Heart left ventricle (tissue), 16 donors: ENCODE results near the gene CRYBG1. TPM values are rescaled to one million over a fixed set of nuclear protein-coding genes. Genes with fewer than 3 reads are reported as not detected.
"Not testable (repeated sequence)": the region's sequence is repeated elsewhere in the genome, so short reads cannot be mapped to it uniquely, and the experiment has no call there.

ENCODE experiments used
- ATAC-seq, 4 donors: fragments of 200-7000 bp; cut with Tn5 transposase; one replicate each; pipeline ENCODE4 v1.9.1; 2020 to 2022; ENCODE audit warnings: moderate library complexity in 4 of 4, mild to moderate bottlenecking in 3 of 4, moderate number of reproducible peaks in 1 of 4
- DNase-seq, 5 donors: peaks; one replicate each; pipeline ENCODE4 v3.0.0-alpha.2; 2020
- H3K27ac ChIP-seq, 12 donors: fragments of 200-600 bp; sonication (generic) in 4 of 12; one replicate each; pipeline versions ENCODE4 v1.5.0 to v1.8.0; 2016 to 2022; ENCODE audit warnings: mild to moderate bottlenecking in 2 of 12
- H3K27me3 ChIP-seq, 9 donors: fragments of 200-600 bp; sonication (generic) in 2 of 9; one replicate each; pipeline versions ENCODE4 v1.5.1 to v1.8.0; 2016 to 2022; ENCODE audit warnings: mild to moderate bottlenecking in 3 of 9
- H3K36me3 ChIP-seq, 9 donors: fragments of 200-600 bp; sonication (generic) in 2 of 9; one replicate each; pipeline versions ENCODE4 v1.5.0 to v1.8.0; 2018 to 2022; ENCODE audit warnings: mild to moderate bottlenecking in 2 of 9
- H3K4me1 ChIP-seq, 12 donors: fragments of 200-600 bp; sonication (generic) in 4 of 12; one replicate each; pipeline versions ENCODE4 v1.5.0 to v1.8.0; 2016 to 2022; ENCODE audit warnings: mild to moderate bottlenecking in 3 of 12
- H3K4me3 ChIP-seq, 12 donors: fragments of 200-600 bp; sonication (generic) in 4 of 12; one replicate each; pipeline versions ENCODE4 v1.5.0 to v1.8.0; 2017 to 2022; ENCODE audit warnings: mild to moderate bottlenecking in 9 of 12, moderate library complexity in 4 of 12
- H3K9me3 ChIP-seq, 12 donors: fragments of 200-600 bp; sonication (generic) in 4 of 12; one replicate each; pipeline versions ENCODE4 v1.5.0 to v1.8.0; 2016 to 2022; ENCODE audit warnings: mild to moderate bottlenecking in 1 of 12
- CTCF ChIP-seq, 12 donors: fragments of 200-600 bp; sonication (generic) in 4 of 12; IDR thresholded peaks; one replicate each; pipeline versions ENCODE4 v1.5.0 to v1.8.0; 2018 to 2022; ENCODE audit warnings: antibody characterized with exemption in 12 of 12, mild to moderate bottlenecking in 5 of 12
- POLR2A ChIP-seq, 2 donors: fragments of 450-650 bp; IDR thresholded peaks; one replicate each; pipeline ENCODE4 v1.6.1; 2017; ENCODE audit warnings: antibody characterized with exemption in 2 of 2, mild to moderate bottlenecking in 2 of 2, moderate library complexity in 2 of 2
- whole genome bisulfite sequencing, 4 donors: extraction: QIAGEN DNeasy Blood & Tissue Kit in 2 of 4; methylation state at CpG; one replicate each; pipeline versions ENCODE4 v1.1.5 to v1.1.7; 2013 to 2018; 5-methylcytosine and 5-hydroxymethylcytosine counted together
- intact Hi-C, 10 donors: fragments of 100-400 bp; cut with DNase I; formaldehyde crosslinking; loops; one replicate each; pipeline versions ENCODE4 v1.11.1 to v1.14.2; 2022
- polyA plus RNA-seq, 2 donors: library from polyadenylated mRNA; stranded (reverse); fragments of 200-250 nt; gene quantifications; one replicate each; pipeline ENCODE4 v1.2.3, GENCODE V29; 2013
- total RNA-seq, 9 donors: library from RNA; depleted of rRNA in 2 of 9; stranded (reverse); fragments of >200 nt in 2 of 9; fragmentation: NEBNext Ultra II Directional in 3 of 9; extraction: Animal tissue kit (Norgen Biotek cat#: 25700) in 3 of 9; gene quantifications; one replicate each; pipeline versions ENCODE4 v1.1.0 to v1.2.4, GENCODE V29; 2016 to 2023
- donor health status: ischemic (EF 13 %, LVEDD 7.1; RV severe dilation, severe dysfunction).
- donor health status: healthy with polysubstance abuse.
- donor health status: DM: no; HTN: yes; CAD: no.
- donor health status: DM: no; HTN: no; CAD: no.
- donor health status: ischemic (EF 25% LVEDD 6.9; RV normal size, moderate dysfunction).
- donor health status: ischemic (EF 25% LVEDD 5.7; RV mildly dilated, moderate dysfunction).
- donor health status: healthy.
- donor health status: DM: yes; HTN: yes; CAD: no.
- donor health status: ischemic (EF 35%, LVEDD 5.7; RV mildly dilated, moderate dysfunction).
- donor health status: nonischemic (EF 11% LVEDD 7.7; RV severe dilation, severe dysfunction).
- donor health status: DM: yes; HTN: yes; CAD: no.
- donor health status: PGD.
- donor health status: ischemic (EF 29% LVEDD 5.4; RV normal size, mild dysfunction).
- donor health status: nonischemic (EF 23%, LVEDD 6.1; RV moderate dilation, normal function).

Gene CRYBG1
- total and polyA plus RNA-seq, 11 donors, result 0.42 to 17.7 (median 1.5) TPM

GRCh38 chr6:106513808-106514582 lies 153.5 kb downstream of the CRYBG1 start:
- Histone ChIP-seq H3K9me3 (no peaks in the 10 kb centered on the region), H3K4me1 (peaks cover 0 to 88% (median 25%) of the 10 kb centered on the region in 12 donors), H3K4me3 (peak overlapping the region in 5 of 12 donors; percentile 70 to 92 (median 78)), H3K27me3 (peaks cover 0 to 34% (median 25%) of the 10 kb centered on the region in 9 donors), H3K36me3 (no peaks in the 10 kb centered on the region), H3K27ac (peak overlapping the region in 2 of 12 donors; percentile 82 to 96)
- TF ChIP-seq POLR2A (IDR thresholded peaks at IDR 0.05) (no peak), CTCF (IDR thresholded peaks at IDR 0.05) (no peak)
- ATAC-seq, result no peak
- 68 to 71% (median 69%) methylated on average over 3 of the region's 3 CpGs for WGBS, 4 donors
- DNase-seq, result no peak
- intact Hi-C loops, result loop anchor here in 1 of 10 donors (5.0 kb wide), 1 partner anchor 43 kb away; no protein-coding TSS in a partner anchor

- H3K27me3 ChIP-seq, result peaks cover 0 to 29% (median 20%) of the 10 kb centered on the region in 9 donors
- WGBS, 4 donors, result 82 to 88% (median 86%) methylated on average over 2 of the region's 2 CpGs
- peak overlapping the region in 1 of 12 donors; percentile 92 for H3K4me3 ChIP-seq
- intact Hi-C loops, result loop anchor here in 1 of 10 donors (5.0 kb wide), 1 partner anchor 43 kb away; no protein-coding TSS in a partner anchor
- no peaks in the 10 kb centered on the region for H3K9me3 ChIP-seq
- TF ChIP-seq POLR2A (IDR thresholded peaks at IDR 0.05), result no peak
- no peak for TF ChIP-seq CTCF (IDR thresholded peaks at IDR 0.05)
- no peaks in the 10 kb centered on the region for H3K36me3 ChIP-seq
- peak overlapping the region in 1 of 12 donors; percentile 96 for H3K27ac ChIP-seq
- DNase-seq, result no peak
- ATAC-seq, result no peak
- H3K4me1 ChIP-seq, result peaks cover 0 to 88% (median 26%) of the 10 kb centered on the region in 12 donors
These were observed 154.0 kb downstream of the CRYBG1 start for GRCh38 chr6:106514583-106514885.

- H3K9me3 ChIP-seq, ATAC-seq, DNase-seq, H3K36me3 ChIP-seq, intact Hi-C loops, H3K27ac ChIP-seq: not testable (repeated sequence)
- peaks cover 0 to 89% (median 19%) of the 10 kb centered on the region in 12 donors for H3K4me1 ChIP-seq
- WGBS, 4 donors, result 96 to 99% (median 98%) methylated on average over 3 of the region's 3 CpGs
- H3K4me3 ChIP-seq, result peak overlapping the region in 1 of 12 donors; percentile 92
- H3K27me3 ChIP-seq, result peaks cover 0 to 19% (median 10%) of the 10 kb centered on the region in 9 donors
These were observed 155.1 kb downstream of the CRYBG1 start for GRCh38 chr6:106515582-106515981.

GRCh38 chr6:106516616-106517015 lies 156.1 kb downstream of the CRYBG1 start:
- H3K9me3 ChIP-seq, result no peaks in the 10 kb centered on the region
- intact Hi-C loops, result no loop called here
- peaks cover 0 to 13% (median 8%) of the 10 kb centered on the region in 9 donors for H3K27me3 ChIP-seq
- H3K27ac ChIP-seq, result peak overlapping the region in 1 of 12 donors; percentile 11
- no peak overlapping the region for H3K4me3 ChIP-seq
- peaks cover 0 to 89% (median 10%) of the 10 kb centered on the region in 12 donors for H3K4me1 ChIP-seq
- ATAC-seq, result no peak
- no peaks in the 10 kb centered on the region for H3K36me3 ChIP-seq
- no peak for DNase-seq
- TF ChIP-seq CTCF (IDR thresholded peaks at IDR 0.05) (no peak), POLR2A (IDR thresholded peaks at IDR 0.05) (no peak)
- 20 to 38% (median 30%) methylated on average over 4 of the region's 4 CpGs for WGBS, 4 donors
